Muscle of leg (tissue), 11 donors: Measurements from ENCODE around the gene HS3ST3B1. TPM values are rescaled to one million over a fixed set of nuclear protein-coding genes. Genes with fewer than 3 reads are reported as not detected.
A peak's percentile ranks its signal among the peaks of the same experiment; 100 is the strongest.

Experiments
- DNase-seq: peaks from one replicate; pipeline ENCODE4 v3.0.0; 2013
- H3K27ac ChIP-seq: one replicate; pipeline ENCODE4 v1.5.1; 2013; ENCODE audit warnings: mild to moderate bottlenecking, low read length, control low read depth
- H3K27me3 ChIP-seq: one replicate; pipeline ENCODE4 v1.6.1; 2013; ENCODE audit warnings: low read length; ENCODE audit not compliant: control insufficient read depth, insufficient read depth
- H3K36me3 ChIP-seq: one replicate; pipeline ENCODE4 v1.6.1; 2013; ENCODE audit warnings: low read length; ENCODE audit not compliant: control insufficient read depth, insufficient read depth
- H3K4me1 ChIP-seq: one replicate; pipeline ENCODE4 v1.6.1; 2013; ENCODE audit warnings: low read length; ENCODE audit not compliant: control insufficient read depth, insufficient read depth
- H3K4me3 ChIP-seq: one replicate; pipeline ENCODE4 v1.5.1; 2013; ENCODE audit warnings: low read length, control low read depth
- H3K9me3 ChIP-seq: replicated peaks from 2 replicates; pipeline ENCODE4 v1.6.1; 2013; ENCODE audit warnings: low read depth, low read length; ENCODE audit not compliant: control insufficient read depth
- WGBS: methylation state at CpG from one replicate; pipeline ENCODE4 v1.1.5; 2013; ENCODE audit warnings: missing lambda C conversion rate; ENCODE audit not compliant: insufficient coverage; 5-methylcytosine and 5-hydroxymethylcytosine counted together
- polyA plus RNA-seq, 8 donors: library from polyadenylated mRNA; unstranded; fragments of 120-200 nt; gene quantifications; one replicate each; pipeline versions ENCODE4 v1.2.1 to v1.2.3, GENCODE V29; 2013; ENCODE audit warnings: inconsistent platforms in 1 of 8, low replicate concordance in 1 of 8; ENCODE audit not compliant: insufficient read length in 8 of 8, insufficient read depth in 1 of 8
- total RNA-seq: library from RNA; stranded (reverse); fragments of 120-200 nt; gene quantifications from one replicate; pipeline ENCODE4 v1.2.4, GENCODE V29; 2013

The HS3ST3B1 gene
- total and polyA plus RNA-seq, 9 donors, result 1.0 to 4.6 (median 2.2) TPM

DNA sequence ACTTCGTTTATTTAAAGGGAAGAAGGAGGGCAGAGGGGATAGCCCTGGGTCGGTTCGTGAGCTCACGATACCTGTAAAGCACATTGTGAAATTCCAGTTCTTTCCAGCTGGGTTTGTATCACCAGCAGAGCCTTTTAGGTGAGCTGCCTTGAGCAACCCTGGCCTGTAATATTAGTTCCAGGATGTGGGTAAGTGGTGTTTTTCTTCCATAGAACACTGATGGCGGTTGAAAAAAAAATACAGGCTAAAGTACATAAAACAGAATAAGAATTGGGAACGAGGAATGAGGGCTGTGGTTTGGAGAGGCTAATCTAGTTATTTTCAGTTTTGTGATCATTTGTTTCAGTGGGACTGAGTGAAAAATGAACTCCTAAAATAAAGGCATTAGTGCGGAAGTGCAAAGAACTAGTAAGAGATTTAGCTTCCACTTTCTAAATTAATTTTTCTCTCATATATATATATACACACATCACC lies 20.6 kb downstream of the HS3ST3B1 start:
- no peaks in the 10 kb centered on the region for H3K27me3 ChIP-seq
- no peak for DNase-seq
- no peak overlapping the region for H3K27ac ChIP-seq
- WGBS, result 50% methylated on average over 5 of the region's 7 CpGs
- H3K36me3 ChIP-seq, result no peaks in the 10 kb centered on the region
- H3K4me3 ChIP-seq, result no peak overlapping the region
- H3K4me1 ChIP-seq, result peaks cover 3% of the 10 kb centered on the region
- no peaks in the 10 kb centered on the region for H3K9me3 ChIP-seq

DNA sequence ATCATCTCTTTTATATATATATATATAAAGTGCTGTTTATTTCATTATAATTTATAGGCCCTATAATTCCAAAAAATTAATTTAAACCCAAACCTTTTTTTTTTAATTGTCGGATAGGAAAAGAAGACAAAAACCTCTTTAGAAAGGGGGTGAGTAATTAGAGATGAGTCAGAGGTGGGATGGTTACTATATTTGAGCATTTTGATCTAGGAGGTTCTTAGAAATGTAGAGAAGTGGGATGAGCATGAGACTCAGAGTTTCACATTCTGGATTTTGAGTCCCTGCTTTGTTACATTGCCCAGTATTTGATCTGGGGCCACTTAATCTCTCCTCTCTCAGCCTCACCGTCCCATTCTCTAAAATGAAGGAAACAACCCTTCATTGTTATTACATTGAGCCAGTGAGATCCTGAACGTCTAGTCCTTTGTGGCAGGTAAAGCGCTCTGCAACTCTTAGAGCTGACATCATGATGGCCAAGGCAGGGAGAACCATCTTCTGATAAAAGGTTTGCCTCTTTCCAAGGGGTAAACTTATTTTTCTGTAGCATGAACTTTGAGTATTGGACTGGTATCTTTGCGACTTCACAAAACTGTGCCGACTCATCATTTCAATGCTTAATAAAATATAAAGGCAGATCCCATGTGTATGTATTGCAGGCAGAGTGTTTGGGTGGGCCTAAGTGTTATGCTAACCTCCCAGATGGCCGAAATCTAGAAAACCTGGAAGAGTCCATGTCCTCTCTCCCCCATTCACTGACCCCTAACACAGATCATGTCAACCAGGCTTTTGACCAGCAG lies 21.3 kb downstream of the HS3ST3B1 start:
- Histone ChIP-seq H3K4me3 (no peak overlapping the region), H3K4me1 (peaks cover 3% of the 10 kb centered on the region), H3K27ac (no peak overlapping the region), H3K9me3 (no peaks in the 10 kb centered on the region), H3K36me3 (no peaks in the 10 kb centered on the region), H3K27me3 (no peaks in the 10 kb centered on the region)
- DNase-seq, result no peak
- WGBS, result 72% methylated on average over 3 of the region's 7 CpGs

DNA sequence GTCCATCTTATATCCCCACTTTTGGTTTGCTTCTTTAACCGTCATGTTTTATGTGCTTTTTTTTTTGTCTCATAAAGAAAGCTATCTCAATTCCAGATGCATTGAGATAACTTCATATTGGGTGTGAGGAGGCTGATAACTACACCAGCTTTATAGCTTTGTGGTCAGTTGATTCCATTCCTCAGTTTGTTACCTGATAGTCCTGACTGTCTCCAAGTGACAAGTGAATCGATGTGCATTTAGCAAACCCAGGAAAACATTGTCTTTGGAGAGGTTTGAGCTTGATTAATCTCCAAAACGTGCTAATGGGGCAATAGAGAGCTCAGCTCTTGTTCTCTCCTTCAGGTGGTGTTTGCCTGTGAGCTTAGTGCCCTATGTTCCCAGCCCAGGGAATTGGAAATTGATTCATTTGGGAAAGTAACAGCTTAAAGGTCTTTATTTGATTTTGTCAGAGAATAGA lies 22.7 kb downstream of the HS3ST3B1 start:
- WGBS, result 20% methylated on average over 2 of the region's 3 CpGs
- no peak for DNase-seq

DNA sequence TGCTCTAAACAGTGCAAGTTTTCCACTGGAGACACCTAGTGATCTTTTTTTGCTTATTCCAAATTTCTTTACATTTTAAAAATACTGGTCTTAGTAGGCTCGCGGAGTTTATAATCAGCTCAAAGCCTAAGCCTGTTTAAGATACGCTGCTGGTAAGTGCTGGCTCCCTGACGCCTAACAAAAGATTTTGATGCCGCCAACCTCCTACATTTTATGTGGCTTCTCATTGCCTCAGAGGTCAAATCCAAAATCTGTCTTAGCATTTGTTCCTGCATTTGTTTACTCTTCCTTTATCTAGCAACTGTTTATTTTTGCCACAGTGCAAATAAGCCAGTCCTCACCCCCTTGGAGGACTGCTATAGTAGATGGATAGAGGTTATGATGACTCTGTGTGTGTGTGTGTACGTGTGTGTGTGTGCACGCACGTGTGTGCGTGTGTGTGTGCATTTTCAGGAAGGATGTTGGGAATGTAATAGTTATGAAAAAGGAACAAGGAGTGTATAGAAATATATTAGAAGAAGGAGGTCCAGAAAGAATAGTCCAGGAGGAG lies 24.8 kb downstream of the HS3ST3B1 start:
- no peaks in the 10 kb centered on the region for H3K27me3 ChIP-seq
- H3K36me3 ChIP-seq, result no peaks in the 10 kb centered on the region
- WGBS, result 74% methylated on average over 6 of the region's 9 CpGs
- no peak overlapping the region for H3K27ac ChIP-seq
- no peak overlapping the region for H3K4me3 ChIP-seq
- no peaks in the 10 kb centered on the region for H3K9me3 ChIP-seq
- peak; percentile 38 for DNase-seq
- peaks cover 6% of the 10 kb centered on the region for H3K4me1 ChIP-seq

More for the DNA sequence above, 22.7 kb downstream of the HS3ST3B1 start:
- Histone ChIP-seq H3K4me1 (no peaks in the 10 kb centered on the region), H3K36me3 (no peaks in the 10 kb centered on the region), H3K4me3 (no peak overlapping the region), H3K9me3 (no peaks in the 10 kb centered on the region), H3K27ac (no peak overlapping the region), H3K27me3 (no peaks in the 10 kb centered on the region)

DNA sequence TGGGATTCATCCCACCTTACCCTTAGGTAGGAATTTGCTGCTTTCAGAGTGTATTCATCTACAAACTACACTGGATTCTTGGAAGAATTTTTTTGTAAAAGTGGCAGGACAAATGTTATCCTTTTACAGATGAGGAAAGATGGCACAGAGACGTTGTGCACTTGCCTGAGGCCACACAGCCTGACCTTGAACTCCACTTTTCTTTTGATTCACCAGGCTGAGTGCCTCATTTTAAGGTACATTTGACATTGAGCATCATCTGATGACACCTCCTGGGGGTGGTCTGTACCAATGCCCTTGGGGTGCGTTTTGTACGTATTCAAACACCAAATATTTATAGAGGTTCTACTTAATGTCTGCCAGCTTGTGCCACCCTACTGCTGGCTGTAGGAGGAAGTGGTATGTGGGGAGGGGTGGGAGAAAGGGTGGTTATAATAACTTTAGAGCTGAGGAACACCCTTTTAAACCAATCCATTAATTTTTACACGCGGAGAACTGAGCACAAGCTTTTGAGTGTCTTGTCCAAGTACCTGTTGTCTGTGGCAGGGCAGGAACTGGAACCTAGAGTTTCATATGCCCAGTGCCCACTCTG lies 29.1 kb downstream of the HS3ST3B1 start:
- no peaks in the 10 kb centered on the region for H3K27me3 ChIP-seq
- no peak for DNase-seq
- no peaks in the 10 kb centered on the region for H3K36me3 ChIP-seq
- no peak overlapping the region for H3K4me3 ChIP-seq
- H3K9me3 ChIP-seq, result no peaks in the 10 kb centered on the region
- no peak overlapping the region for H3K27ac ChIP-seq
- WGBS, result 30% methylated on average over 2 of the region's 5 CpGs
- H3K4me1 ChIP-seq, result peaks cover 6% of the 10 kb centered on the region

DNA sequence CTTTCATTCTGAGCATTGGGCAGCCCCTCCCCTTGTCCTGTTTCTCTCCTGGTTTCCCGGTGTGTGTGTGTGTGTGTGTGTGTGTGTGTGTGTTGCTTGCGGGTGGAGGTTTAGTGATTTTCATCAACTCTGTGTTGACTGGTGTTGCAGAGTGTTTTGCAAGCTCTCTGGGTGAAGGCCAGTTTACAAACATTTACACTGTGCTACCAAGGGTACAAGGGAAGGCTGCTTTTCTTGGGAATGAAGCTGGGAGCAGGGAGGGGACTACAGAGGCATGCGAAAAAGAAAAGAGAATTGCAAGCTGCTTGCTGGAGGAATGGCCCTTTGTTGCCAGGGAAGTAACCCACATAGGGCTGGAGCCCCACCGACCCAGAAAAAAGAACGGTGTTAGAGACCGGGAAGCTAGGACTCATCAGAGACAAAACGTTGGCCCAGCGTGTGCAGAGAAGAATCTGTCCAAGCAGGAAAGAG lies 29.6 kb downstream of the HS3ST3B1 start:
- H3K27ac ChIP-seq, result no peak overlapping the region
- H3K4me1 ChIP-seq, result peaks cover 6% of the 10 kb centered on the region
- peak; percentile 39 for DNase-seq
- no peak overlapping the region for H3K4me3 ChIP-seq
- H3K9me3 ChIP-seq, result no peaks in the 10 kb centered on the region
- WGBS, result 16% methylated on average over 6 of the region's 8 CpGs
- H3K27me3 ChIP-seq, result no peaks in the 10 kb centered on the region
- no peaks in the 10 kb centered on the region for H3K36me3 ChIP-seq

DNA sequence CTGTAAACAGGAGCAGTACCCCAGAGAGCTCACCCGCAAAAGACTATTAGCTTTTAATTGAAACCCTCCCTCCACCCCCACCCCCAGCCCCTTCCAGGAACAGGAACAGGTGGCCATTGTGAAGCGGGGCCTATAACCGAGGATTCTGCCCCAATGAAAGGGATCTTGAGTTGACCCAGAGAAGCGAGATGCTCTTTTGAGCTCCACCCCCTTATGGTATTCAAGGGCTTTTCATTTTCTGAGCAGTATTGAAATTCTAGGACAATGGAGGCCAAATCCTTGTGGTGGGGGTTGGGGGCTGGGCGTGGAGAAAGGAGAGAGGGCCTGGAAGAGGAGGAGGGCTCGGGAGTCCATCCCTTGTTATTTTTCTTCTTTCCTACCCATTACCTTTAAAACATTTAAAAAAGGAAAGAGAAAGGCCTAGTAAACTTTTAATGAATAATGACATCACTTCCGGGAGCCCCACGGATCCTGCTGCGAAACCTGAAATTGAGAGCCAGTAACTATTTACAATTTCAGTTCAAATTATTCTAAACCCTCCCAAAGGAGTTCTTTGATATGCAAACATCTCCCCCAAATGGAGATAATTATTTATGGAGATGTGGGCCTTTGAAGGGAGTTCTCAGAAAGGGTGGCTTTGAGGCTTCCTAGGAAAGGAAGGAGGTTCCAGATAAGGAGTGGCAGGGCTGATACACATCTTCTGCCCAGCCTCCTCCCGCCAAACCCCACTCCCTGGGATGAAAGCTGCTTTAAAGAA lies 30.5 kb downstream of the HS3ST3B1 start:
- no peak overlapping the region for H3K27ac ChIP-seq
- WGBS, result no CpG with 5 or more reads among the region's 10 CpGs
- peaks cover 6% of the 10 kb centered on the region for H3K4me1 ChIP-seq
- DNase-seq, result no peak
- no peaks in the 10 kb centered on the region for H3K27me3 ChIP-seq
- H3K36me3 ChIP-seq, result no peaks in the 10 kb centered on the region
- H3K9me3 ChIP-seq, result no peaks in the 10 kb centered on the region
- no peak overlapping the region for H3K4me3 ChIP-seq

DNA sequence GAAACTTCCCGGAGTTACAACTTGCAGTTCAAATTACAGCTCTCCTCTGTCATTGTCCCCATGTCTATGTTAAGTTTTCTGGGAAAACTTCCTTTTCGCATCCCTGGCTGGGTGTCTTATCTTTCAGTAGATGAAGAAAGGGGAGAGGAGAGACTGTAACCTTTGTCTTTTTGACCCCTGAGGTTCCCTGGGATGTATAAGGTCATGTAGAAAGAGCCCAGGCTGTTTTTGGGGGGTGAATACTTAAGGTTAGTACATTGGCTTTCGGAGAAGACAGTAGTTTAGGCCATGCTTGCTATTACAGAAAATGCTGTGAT lies 31.1 kb downstream of the HS3ST3B1 start:
- Histone ChIP-seq H3K4me3 (no peak overlapping the region), H3K9me3 (no peaks in the 10 kb centered on the region), H3K27me3 (no peaks in the 10 kb centered on the region), H3K36me3 (no peaks in the 10 kb centered on the region), H3K27ac (no peak overlapping the region), H3K4me1 (peaks cover 6% of the 10 kb centered on the region)
- WGBS, result 100% methylated on average over 1 of the region's 3 CpGs
- no peak for DNase-seq

DNA sequence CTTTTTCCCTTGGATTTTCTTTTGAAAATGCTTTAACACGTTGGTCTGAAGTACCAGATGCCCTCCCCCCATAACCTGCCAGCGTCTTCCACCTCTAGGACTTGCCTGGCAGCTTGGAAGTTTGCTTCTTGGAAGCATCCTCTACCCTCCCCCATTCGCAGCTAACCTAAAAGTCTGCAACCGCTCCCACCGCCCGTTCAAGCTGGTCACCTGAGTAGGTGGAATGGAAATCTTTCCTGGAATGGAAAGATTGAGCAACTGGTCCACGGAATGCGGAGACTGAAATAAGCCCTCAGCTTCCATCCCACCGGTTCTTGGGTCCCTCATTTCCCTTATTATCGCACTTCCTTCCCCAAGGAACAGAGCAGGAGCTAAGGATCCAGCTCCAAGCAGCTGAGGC lies 31.4 kb downstream of the HS3ST3B1 start:
- H3K36me3 ChIP-seq, result no peaks in the 10 kb centered on the region
- no peak overlapping the region for H3K27ac ChIP-seq
- WGBS, result 69% methylated on average over 4 of the region's 10 CpGs
- no peak overlapping the region for H3K4me3 ChIP-seq
- DNase-seq, result no peak
- no peaks in the 10 kb centered on the region for H3K9me3 ChIP-seq
- H3K4me1 ChIP-seq, result peaks cover 6% of the 10 kb centered on the region
- H3K27me3 ChIP-seq, result no peaks in the 10 kb centered on the region

DNA sequence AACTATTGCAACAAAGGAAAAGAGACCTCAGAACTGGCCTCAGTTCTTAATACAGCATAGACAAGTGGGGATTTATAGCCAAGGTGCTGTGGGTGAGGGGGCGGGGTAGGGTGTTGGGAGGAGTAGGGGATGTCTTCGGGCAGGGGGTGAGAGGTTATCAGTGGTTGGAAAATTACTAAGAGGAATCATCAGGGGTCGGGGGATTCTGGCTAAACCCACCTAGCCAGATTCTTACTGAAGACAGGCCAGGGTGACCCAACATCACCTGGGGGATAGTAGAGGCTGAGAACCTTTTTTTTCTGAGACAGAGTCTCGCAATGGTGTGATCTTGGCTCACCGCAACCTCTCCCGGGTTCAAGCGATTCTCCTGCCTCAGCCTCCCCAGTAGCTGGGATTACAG lies 32.6 kb downstream of the HS3ST3B1 start:
- no peaks in the 10 kb centered on the region for H3K27me3 ChIP-seq
- H3K36me3 ChIP-seq, result no peaks in the 10 kb centered on the region
- no peak for DNase-seq
- no peak overlapping the region for H3K27ac ChIP-seq
- peaks cover 6% of the 10 kb centered on the region for H3K4me1 ChIP-seq
- H3K9me3 ChIP-seq, result no peaks in the 10 kb centered on the region
- no peak overlapping the region for H3K4me3 ChIP-seq
- WGBS, result 79% methylated on average over 2 of the region's 7 CpGs
